Neural cell (in vitro differentiated cells): Measurements from ENCODE around the gene NT5M. TPM values are rescaled to one million over a fixed set of nuclear protein-coding genes. Genes with fewer than 3 reads are reported as not detected.

Experiments
- H2AFZ ChIP-seq: fragments of 200-600, 300-800 bp; sonication (generic), shearing (Covaris generic); 2 replicates; pipeline ENCODE4 v1.6.0; 2014; ENCODE audit warnings: low read depth, mild to moderate bottlenecking, antibody characterized with exemption, low read length, moderate library complexity
- H3F3A ChIP-seq: fragments of 200-600 bp; shearing (Covaris generic); 2 replicates; pipeline ENCODE4 v1.6.1; 2016; ENCODE audit warnings: mild to moderate bottlenecking, moderate library complexity, mixed read lengths, antibody characterized with exemption, low read length; ENCODE audit not compliant: insufficient read depth, poor library complexity, severe bottlenecking
- H3K27ac ChIP-seq: fragments of 200-600, 300-800 bp; sonication (generic), shearing (Covaris generic); 2 replicates; pipeline ENCODE4 v1.5.1; 2014; ENCODE audit warnings: mild to moderate bottlenecking, low read length, moderate library complexity
- H3K27me3 ChIP-seq: fragments of 300-800, 200-600 bp; sonication (generic), shearing (Covaris generic); 2 replicates; pipeline ENCODE4 v1.6.0; 2014; ENCODE audit warnings: mild to moderate bottlenecking, low read depth, low read length, moderate library complexity; ENCODE audit not compliant: insufficient read depth
- H3K36me3 ChIP-seq: fragments of 300-800, 200-600 bp; sonication (generic), shearing (Covaris generic); 2 replicates; pipeline ENCODE4 v1.5.1; 2014; ENCODE audit warnings: mild to moderate bottlenecking, antibody characterized with exemption, low read length, moderate library complexity; ENCODE audit not compliant: insufficient read depth
- H3K4me2 ChIP-seq: fragments of 300-800, 200-600 bp; sonication (generic), shearing (Covaris generic); 2 replicates; pipeline ENCODE4 v1.6.0; 2014; ENCODE audit warnings: mild to moderate bottlenecking, low read length
- H3K4me3 ChIP-seq: fragments of 300-800, 200-600 bp; sonication (generic), shearing (Covaris generic); 2 replicates; pipeline ENCODE4 v1.5.1; 2014; ENCODE audit warnings: mild to moderate bottlenecking, low read length, moderate library complexity
- H3K79me2 ChIP-seq: fragments of 200-600 bp; shearing (Covaris generic); replicated peaks from 2 replicates; pipeline ENCODE4 v1.6.0; 2014; ENCODE audit warnings: mild to moderate bottlenecking, low read length, moderate library complexity; ENCODE audit not compliant: insufficient read depth
- H3K9ac ChIP-seq: fragments of 300-800, 200-600 bp; sonication (generic), shearing (Covaris generic); 2 replicates; pipeline ENCODE4 v1.6.1; 2016; ENCODE audit warnings: mild to moderate bottlenecking, low read length, mixed read lengths
- H3K9me2 ChIP-seq: fragments of 200-600 bp; shearing (Covaris generic); 2 replicates; pipeline ENCODE4 v1.6.1; 2016; ENCODE audit warnings: mild to moderate bottlenecking, low read length, mixed read lengths; ENCODE audit not compliant: insufficient read depth
- H3K9me3 ChIP-seq: fragments of 200-600, 300-800 bp; sonication (generic), shearing (Covaris generic); 2 replicates; pipeline ENCODE4 v1.6.1; 2016; ENCODE audit warnings: mild to moderate bottlenecking, mixed run types, low read length, moderate library complexity, mixed read lengths
- H4K20me1 ChIP-seq: fragments of 200-600 bp; shearing (Covaris generic); 2 replicates; pipeline ENCODE4 v1.6.1; 2016; ENCODE audit warnings: mild to moderate bottlenecking, mixed run types; ENCODE audit not compliant: insufficient read depth
- EP300 ChIP-seq: fragments of 450-650 bp; conservative IDR thresholded peaks from 2 replicates; pipeline ENCODE4 v1.6.1; 2014; ENCODE audit warnings: antibody characterized with exemption, mild to moderate bottlenecking, moderate library complexity; ENCODE audit not compliant: poor library complexity, severe bottlenecking
- EZH2 ChIP-seq: fragments of 200-600, 300-800 bp; shearing (Covaris generic), sonication (generic); IDR thresholded peaks from 2 replicates; pipeline ENCODE4 v1.6.1; 2014; ENCODE audit warnings: antibody characterized with exemption, low read length, borderline replicate concordance, mild to moderate bottlenecking; ENCODE audit not compliant: insufficient read depth, poor library complexity, severe bottlenecking
- MXI1 ChIP-seq: fragments of 450-650 bp; conservative IDR thresholded peaks from 2 replicates; pipeline ENCODE4 v1.6.1; 2014; ENCODE audit warnings: antibody characterized with exemption, mild to moderate bottlenecking; ENCODE audit not compliant: poor library complexity, severe bottlenecking
- POLR2AphosphoS5 ChIP-seq: IDR thresholded peaks from 2 replicates; pipeline ENCODE4 v1.6.1; 2012
- RAD21 ChIP-seq: fragments of 450-650 bp; conservative IDR thresholded peaks from 2 replicates; pipeline ENCODE4 v1.6.1; 2014; ENCODE audit warnings: antibody characterized with exemption, mild to moderate bottlenecking, moderate library complexity
- REST ChIP-seq: IDR thresholded peaks from 2 replicates; pipeline ENCODE4 v1.6.1; 2012; ENCODE audit warnings: borderline replicate concordance
- SMC3 ChIP-seq: fragments of 450-650 bp; conservative IDR thresholded peaks from 2 replicates; pipeline ENCODE4 v1.6.1; 2014; ENCODE audit warnings: antibody characterized with exemption, mild to moderate bottlenecking, moderate library complexity; ENCODE audit not compliant: poor library complexity
- TAF1 ChIP-seq: IDR thresholded peaks from 2 replicates; pipeline ENCODE4 v1.6.1; 2012; ENCODE audit warnings: low read depth
- polyA plus RNA-seq: library from polyadenylated mRNA; depleted of rRNA; stranded (reverse); fragments of >200 nt; gene quantifications from 2 replicates; pipeline ENCODE4 v1.2.3, GENCODE V29; 2014
- TF ChIP-seq, protein P1 (sequence below): fragments of 450-650 bp; IDR thresholded peaks from 2 replicates; pipeline ENCODE4 v1.5.1; 2014; ENCODE audit warnings: antibody characterized with exemption, mild to moderate bottlenecking, moderate library complexity; ENCODE audit not compliant: poor library complexity, severe bottlenecking

Gene NT5M
- polyA plus RNA-seq, 1 donor from 2014 or later: 11.1 TPM

DNA sequence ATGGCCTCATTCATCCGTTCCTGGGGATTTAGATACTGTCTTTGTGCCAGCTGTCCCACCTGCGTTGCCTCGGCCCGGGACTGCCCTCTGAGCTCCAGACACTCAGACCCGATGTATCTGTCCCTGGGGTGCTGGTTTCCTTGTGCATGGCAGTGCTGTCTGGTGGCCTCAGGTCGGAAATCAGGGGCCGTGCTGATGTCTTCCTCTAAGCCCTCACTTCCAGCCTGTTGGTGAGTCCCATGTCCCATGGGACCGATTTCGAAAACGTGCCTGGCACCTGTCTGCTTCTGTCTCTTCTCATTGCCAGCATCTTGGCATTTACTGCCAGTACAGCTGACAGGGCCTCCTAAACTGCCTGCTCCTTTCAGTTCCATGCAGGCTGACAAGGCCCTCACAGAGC, 22.1 kb downstream of the NT5M start:
- Histone ChIP-seq H3F3A (no peaks in the 10 kb centered on the region), H3K27me3 (no peaks in the 10 kb centered on the region), H3K36me3 (no peaks in the 10 kb centered on the region), H3K4me3 (no peak overlapping the region), H4K20me1 (no peaks in the 10 kb centered on the region), H3K9me2 (no peaks in the 10 kb centered on the region), H3K79me2 (no peaks in the 10 kb centered on the region), H3K9ac (no peak overlapping the region), H3K4me2 (no peak overlapping the region), H3K9me3 (no peaks in the 10 kb centered on the region), H2AFZ (no peak overlapping the region), H3K27ac (no peak overlapping the region)
- TF ChIP-seq EP300: no peak
- TF ChIP-seq MXI1: no peak
- TF ChIP-seq RAD21: no peak

DNA sequence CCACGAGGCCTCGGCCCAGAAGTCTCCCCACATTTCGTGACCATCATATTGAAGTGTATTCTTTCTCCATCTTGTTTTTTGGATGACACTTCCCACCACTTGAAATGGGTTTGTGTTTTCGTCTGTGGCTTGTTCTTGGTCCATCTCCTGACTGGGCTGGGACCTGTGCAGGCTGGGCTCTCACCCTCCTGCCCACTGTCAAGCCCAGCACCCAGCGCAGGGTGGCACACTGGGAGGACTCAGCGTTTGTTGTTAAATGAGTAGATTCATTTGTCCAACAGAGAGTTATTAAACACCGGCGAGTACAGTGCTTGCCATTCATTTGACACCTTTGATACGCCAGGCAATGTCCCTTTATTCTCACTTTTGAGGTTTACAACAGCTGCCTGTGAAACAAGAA, 22.6 kb downstream of the NT5M start:
- H3K9ac ChIP-seq: no peak overlapping the region
- no peak overlapping the region for H3K4me2 ChIP-seq
- H2AFZ ChIP-seq: no peak overlapping the region
- TF ChIP-seq MXI1 (no peak), REST (no peak), EZH2 (no peak), TAF1 (no peak), SMC3 (no peak), POLR2AphosphoS5 (no peak)
- TF ChIP-seq, protein P1, sequence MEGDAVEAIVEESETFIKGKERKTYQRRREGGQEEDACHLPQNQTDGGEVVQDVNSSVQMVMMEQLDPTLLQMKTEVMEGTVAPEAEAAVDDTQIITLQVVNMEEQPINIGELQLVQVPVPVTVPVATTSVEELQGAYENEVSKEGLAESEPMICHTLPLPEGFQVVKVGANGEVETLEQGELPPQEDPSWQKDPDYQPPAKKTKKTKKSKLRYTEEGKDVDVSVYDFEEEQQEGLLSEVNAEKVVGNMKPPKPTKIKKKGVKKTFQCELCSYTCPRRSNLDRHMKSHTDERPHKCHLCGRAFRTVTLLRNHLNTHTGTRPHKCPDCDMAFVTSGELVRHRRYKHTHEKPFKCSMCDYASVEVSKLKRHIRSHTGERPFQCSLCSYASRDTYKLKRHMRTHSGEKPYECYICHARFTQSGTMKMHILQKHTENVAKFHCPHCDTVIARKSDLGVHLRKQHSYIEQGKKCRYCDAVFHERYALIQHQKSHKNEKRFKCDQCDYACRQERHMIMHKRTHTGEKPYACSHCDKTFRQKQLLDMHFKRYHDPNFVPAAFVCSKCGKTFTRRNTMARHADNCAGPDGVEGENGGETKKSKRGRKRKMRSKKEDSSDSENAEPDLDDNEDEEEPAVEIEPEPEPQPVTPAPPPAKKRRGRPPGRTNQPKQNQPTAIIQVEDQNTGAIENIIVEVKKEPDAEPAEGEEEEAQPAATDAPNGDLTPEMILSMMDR: no peak
- no peaks in the 10 kb centered on the region for H3K27me3 ChIP-seq
- H3K36me3 ChIP-seq: no peaks in the 10 kb centered on the region
- no peaks in the 10 kb centered on the region for H3K9me3 ChIP-seq
- H4K20me1 ChIP-seq: no peaks in the 10 kb centered on the region
- no peak overlapping the region for H3K27ac ChIP-seq
- no peaks in the 10 kb centered on the region for H3K79me2 ChIP-seq
- no peaks in the 10 kb centered on the region for H3K9me2 ChIP-seq
- H3K4me3 ChIP-seq: no peak overlapping the region
- no peaks in the 10 kb centered on the region for H3F3A ChIP-seq
